Neuronal stem cell (in vitro differentiated cells): Measurements from ENCODE around the gene CCDC102B.

Experiments
- DNase-seq: peaks from one replicate; pipeline ENCODE4 v3.0.0-alpha.2; 2013; ENCODE audit warnings: low spot score
- H2AFZ ChIP-seq: one replicate; pipeline ENCODE4 v1.6.1; 2013; ENCODE audit warnings: mild to moderate bottlenecking, low read length, inconsistent platforms
- H2AK5ac ChIP-seq: 2 replicates; pipeline ENCODE4 v1.6.1; 2013; ENCODE audit warnings: low read depth, mild to moderate bottlenecking, inconsistent platforms, low read length, moderate library complexity, mixed read lengths
- H2BK120ac ChIP-seq: 2 replicates; pipeline ENCODE4 v1.6.1; 2013; ENCODE audit warnings: low read depth, mild to moderate bottlenecking, inconsistent platforms, low read length, moderate library complexity, mixed read lengths
- H2BK12ac ChIP-seq: one replicate; pipeline ENCODE4 v1.6.1; 2013; ENCODE audit warnings: low read length, inconsistent platforms
- H2BK15ac ChIP-seq: 2 replicates; pipeline ENCODE4 v1.6.1; 2013; ENCODE audit warnings: mild to moderate bottlenecking, low read length, inconsistent platforms, mixed read lengths
- H2BK5ac ChIP-seq: one replicate; pipeline ENCODE4 v1.6.1; 2013; ENCODE audit warnings: inconsistent platforms, mild to moderate bottlenecking, low read length, moderate library complexity
- H3K14ac ChIP-seq: one replicate; pipeline ENCODE4 v1.6.1; 2013; ENCODE audit warnings: low read length, inconsistent platforms
- H3K18ac ChIP-seq: 2 replicates; pipeline ENCODE4 v1.6.1; 2013; ENCODE audit warnings: low read length, inconsistent platforms
- H3K23ac ChIP-seq: 2 replicates; pipeline ENCODE4 v1.6.1; 2013; ENCODE audit warnings: low read depth, mild to moderate bottlenecking, mixed read lengths, low read length, inconsistent platforms; ENCODE audit not compliant: poor library complexity
- H3K27ac ChIP-seq: replicated peaks from 3 replicates; pipeline ENCODE4 v1.5.1; 2013; ENCODE audit warnings: low read length, inconsistent platforms
- H3K27me3 ChIP-seq, 3 experiments: 2 replicates each; pipeline ENCODE4 v1.6.1; 2013; ENCODE audit warnings: low read length in 3 of 3, mild to moderate bottlenecking in 2 of 3, inconsistent platforms in 1 of 3, low read depth in 1 of 3, mixed read lengths in 1 of 3, moderate library complexity in 1 of 3; ENCODE audit not compliant: control insufficient read depth in 3 of 3, insufficient read depth in 3 of 3
- H3K36me3 ChIP-seq, 2 donors: replicated peaks in 1 of 2; 2 replicates each; pipeline ENCODE4 v1.6.1; 2013; ENCODE audit warnings: low read length in 2 of 2; ENCODE audit not compliant: control insufficient read depth in 2 of 2, insufficient read depth in 2 of 2
- H3K4ac ChIP-seq: 2 replicates; pipeline ENCODE4 v1.6.1; 2013; ENCODE audit warnings: inconsistent platforms, mild to moderate bottlenecking, low read length, moderate library complexity
- H3K4me1 ChIP-seq, 2 donors: 1 replicate in 1 of 2; 2 replicates in 1 of 2; pipeline ENCODE4 v1.6.1; 2013; ENCODE audit warnings: low read length in 2 of 2, low read depth in 1 of 2; ENCODE audit not compliant: control insufficient read depth in 2 of 2, insufficient read depth in 1 of 2
- H3K4me2 ChIP-seq: one replicate; pipeline ENCODE4 v1.6.1; 2013; ENCODE audit warnings: mild to moderate bottlenecking, low read length, inconsistent platforms; ENCODE audit not compliant: insufficient read depth, poor library complexity, severe bottlenecking
- H3K4me3 ChIP-seq, 2 donors: 2 replicates each; pipeline ENCODE4 v1.5.1; 2013; ENCODE audit warnings: low read length in 2 of 2, mild to moderate bottlenecking in 2 of 2, inconsistent platforms in 1 of 2, moderate library complexity in 1 of 2
- H3K79me1 ChIP-seq: one replicate; pipeline ENCODE4 v1.6.1; 2013; ENCODE audit warnings: low read depth, mild to moderate bottlenecking, inconsistent platforms, low read length, moderate library complexity
- H3K9ac ChIP-seq: one replicate; pipeline ENCODE4 v1.6.1; 2013; ENCODE audit warnings: mild to moderate bottlenecking, low read depth, low read length, inconsistent platforms; ENCODE audit not compliant: poor library complexity
- H3K9me3 ChIP-seq, 2 donors: replicated peaks in 1 of 2; 2 replicates each; pipeline versions ENCODE3 to v1.6.1; 2013; ENCODE audit warnings: low read length in 2 of 2, mild to moderate bottlenecking in 2 of 2, inconsistent platforms in 1 of 2, low read depth in 1 of 2, mixed read lengths in 1 of 2, moderate library complexity in 1 of 2; ENCODE audit not compliant: control insufficient read depth in 2 of 2, insufficient read depth in 1 of 2
- H4K8ac ChIP-seq: one replicate; pipeline ENCODE4 v1.6.1; 2013; ENCODE audit warnings: low read depth, mild to moderate bottlenecking, inconsistent platforms, low read length, moderate library complexity
- H4K91ac ChIP-seq: one replicate; pipeline ENCODE4 v1.6.1; 2013; ENCODE audit warnings: low read length, low read depth, mild to moderate bottlenecking, inconsistent platforms; ENCODE audit not compliant: poor library complexity
- WGBS, 2 donors: extraction: QIAGEN DNeasy Blood & Tissue Kit; methylation state at CpG; one replicate each; pipeline ENCODE4 v1.1.7; 2013; ENCODE audit warnings: missing lambda C conversion rate in 2 of 2, mixed read lengths in 1 of 2; ENCODE audit not compliant: insufficient read length in 2 of 2, insufficient replicate concordance in 1 of 2; ENCODE audit errors: extremely low coverage in 2 of 2; 5-methylcytosine and 5-hydroxymethylcytosine counted together

The CCDC102B gene

DNA sequence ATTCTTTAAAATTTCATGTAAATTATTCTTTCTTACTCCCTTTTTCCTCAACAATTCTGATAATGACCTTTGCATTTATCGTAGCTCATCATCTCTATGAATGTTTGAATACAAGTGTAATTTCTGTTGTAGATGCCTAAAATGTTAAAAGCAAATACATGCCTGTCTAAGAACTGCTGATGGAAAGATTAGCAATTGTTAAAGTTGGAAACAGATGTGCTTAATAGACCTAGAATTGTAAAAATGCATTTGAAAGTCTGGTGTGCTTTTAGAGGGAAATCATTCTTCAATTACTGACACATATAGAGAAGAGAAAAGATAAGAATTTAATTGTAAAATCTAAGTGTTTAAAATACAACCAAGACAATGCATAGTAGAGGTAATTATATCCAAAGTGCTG lies 50.4 kb downstream of the CCDC102B start:
- Histone ChIP-seq H3K9me3 (no peaks in the 10 kb centered on the region), H2AFZ (no peak overlapping the region), H3K23ac (no peak overlapping the region), H3K9ac (no peak overlapping the region), H3K4ac (no peak overlapping the region), H4K8ac (no peak overlapping the region), H2AK5ac (no peak overlapping the region), H3K4me2 (no peak overlapping the region), H3K18ac (no peak overlapping the region), H3K4me3 (no peak overlapping the region), H3K27me3 (no peaks in the 10 kb centered on the region), H2BK5ac (no peak overlapping the region), H3K4me1 (no peaks in the 10 kb centered on the region), H3K79me1 (no peaks in the 10 kb centered on the region), H4K91ac (no peak overlapping the region), H3K14ac (no peak overlapping the region), H2BK120ac (no peak overlapping the region), H2BK15ac (no peak overlapping the region), H3K36me3 (no peaks in the 10 kb centered on the region), H2BK12ac (no peak overlapping the region), H3K27ac (no peak overlapping the region)
- no peak for DNase-seq
- no CpG with 5 or more reads among the region's 1 CpG for WGBS, 2 donors

DNA sequence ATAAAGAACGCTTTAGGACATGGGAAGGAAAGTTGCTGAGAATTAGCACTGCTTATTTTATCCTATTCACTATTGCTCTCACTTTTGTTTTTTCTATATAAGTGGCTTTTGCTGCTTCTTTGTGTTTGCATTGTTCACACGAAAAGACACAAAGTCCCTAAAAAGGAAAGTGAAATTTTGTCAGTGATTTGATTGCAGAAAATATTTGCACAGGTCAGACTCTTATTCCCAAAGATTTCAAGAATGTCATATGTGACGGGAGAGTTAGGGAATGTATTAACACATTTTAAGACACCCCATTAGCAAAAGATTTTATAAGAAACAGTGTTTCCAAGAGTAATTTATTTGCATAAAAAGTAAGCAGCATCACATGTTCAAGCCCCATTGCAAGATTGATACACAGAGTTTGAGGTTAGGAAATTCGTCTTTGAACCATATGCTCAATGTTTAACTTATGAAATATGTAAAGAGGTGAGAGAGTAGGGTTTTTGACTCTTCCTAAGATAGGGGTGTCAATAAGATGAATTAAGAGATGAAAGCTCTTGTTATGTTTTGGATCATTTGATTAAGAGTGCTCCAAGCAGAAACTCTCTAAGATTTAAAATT lies 57.0 kb downstream of the CCDC102B start:
- Histone ChIP-seq H4K8ac (no peak overlapping the region), H2BK5ac (no peak overlapping the region), H3K27ac (no peak overlapping the region), H3K36me3 (no peaks in the 10 kb centered on the region), H3K79me1 (no peaks in the 10 kb centered on the region), H2AK5ac (no peak overlapping the region), H3K4me3 (no peak overlapping the region), H3K4me1 (no peaks in the 10 kb centered on the region), H3K9ac (no peak overlapping the region), H3K14ac (no peak overlapping the region), H3K4ac (no peak overlapping the region), H3K9me3 (no peaks in the 10 kb centered on the region), H3K27me3 (no peaks in the 10 kb centered on the region), H3K4me2 (no peak overlapping the region), H2BK120ac (no peak overlapping the region), H4K91ac (no peak overlapping the region), H2BK15ac (no peak overlapping the region), H3K18ac (no peak overlapping the region), H3K23ac (no peak overlapping the region), H2AFZ (no peak overlapping the region), H2BK12ac (no peak overlapping the region)
- DNase-seq, result no peak
- no CpG with 5 or more reads among the region's 4 CpGs for WGBS, 2 donors

DNA sequence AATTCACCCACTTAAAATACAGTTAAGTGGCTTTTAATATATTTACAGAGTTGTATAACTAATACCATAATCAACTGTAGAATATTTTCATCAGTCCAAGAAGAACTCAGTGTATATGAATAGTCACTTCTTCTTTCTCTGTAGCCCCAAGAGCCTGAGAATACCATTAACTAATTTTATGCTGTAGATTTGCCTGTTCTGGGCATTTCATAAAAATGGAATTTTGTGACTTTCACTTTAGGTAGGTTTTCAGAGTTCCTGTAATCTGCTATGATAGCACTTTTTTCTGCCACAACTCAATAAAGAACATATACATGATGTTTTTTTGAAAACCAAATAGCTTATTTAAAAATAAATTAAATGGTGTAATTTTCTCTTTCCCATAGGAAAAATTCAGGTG lies 57.6 kb downstream of the CCDC102B start:
- Histone ChIP-seq H3K4me1 (no peaks in the 10 kb centered on the region), H2AFZ (no peak overlapping the region), H3K27me3 (no peaks in the 10 kb centered on the region), H3K18ac (no peak overlapping the region), H3K4me3 (no peak overlapping the region), H2BK12ac (no peak overlapping the region), H3K4ac (no peak overlapping the region), H3K14ac (no peak overlapping the region), H3K79me1 (no peaks in the 10 kb centered on the region), H2BK15ac (no peak overlapping the region), H3K4me2 (no peak overlapping the region), H4K91ac (no peak overlapping the region), H2AK5ac (no peak overlapping the region), H2BK120ac (no peak overlapping the region), H3K9me3 (no peaks in the 10 kb centered on the region), H3K9ac (no peak overlapping the region), H3K23ac (no peak overlapping the region), H3K36me3 (no peaks in the 10 kb centered on the region), H2BK5ac (no peak overlapping the region), H3K27ac (no peak overlapping the region), H4K8ac (no peak overlapping the region)
- DNase-seq, result no peak

DNA sequence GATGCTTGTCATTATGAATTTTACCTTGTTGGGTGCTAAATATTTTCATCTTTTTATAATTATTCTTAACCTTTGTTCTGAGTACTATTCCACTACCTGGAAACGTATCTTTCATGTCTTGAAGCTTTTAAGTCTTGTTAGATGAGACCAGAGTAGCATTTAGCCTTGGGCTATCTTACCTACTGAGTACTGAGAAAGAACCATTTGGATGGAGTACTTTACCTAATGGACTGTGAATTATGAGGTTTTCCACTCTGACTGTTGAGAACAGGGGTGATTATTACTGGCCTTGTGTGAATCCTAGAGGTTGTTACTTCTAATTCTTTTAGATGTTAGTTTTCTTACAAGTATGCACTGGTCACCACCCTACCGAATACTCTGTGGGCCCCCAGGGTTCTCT lies 63.5 kb downstream of the CCDC102B start:
- Histone ChIP-seq H3K23ac (no peak overlapping the region), H3K27me3 (no peaks in the 10 kb centered on the region), H4K8ac (no peak overlapping the region), H3K4ac (no peak overlapping the region), H2BK5ac (no peak overlapping the region), H2BK12ac (no peak overlapping the region), H4K91ac (no peak overlapping the region), H3K9ac (no peak overlapping the region), H3K14ac (no peak overlapping the region), H3K27ac (no peak overlapping the region), H3K4me1 (no peaks in the 10 kb centered on the region), H2BK15ac (no peak overlapping the region), H3K4me2 (no peak overlapping the region), H3K18ac (no peak overlapping the region), H3K4me3 (no peak overlapping the region), H2AK5ac (no peak overlapping the region), H2AFZ (no peak overlapping the region), H3K9me3 (no peaks in the 10 kb centered on the region), H3K79me1 (no peaks in the 10 kb centered on the region), H3K36me3 (no peaks in the 10 kb centered on the region), H2BK120ac (no peak overlapping the region)
- no CpG with 5 or more reads among the region's 2 CpGs for WGBS, 2 donors
- DNase-seq, result no peak
